Right kidney (tissue), 1 donor: ENCODE measurements around the gene APOLD1.
"Not testable (repeated sequence)": the region's sequence is repeated elsewhere in the genome, so short reads cannot be mapped to it uniquely, and the experiment has no call there.

Experiments used
- DNase-seq: peaks from one replicate; pipeline ENCODE4 v3.0.0-alpha.2; 2016

Gene APOLD1

DNA sequence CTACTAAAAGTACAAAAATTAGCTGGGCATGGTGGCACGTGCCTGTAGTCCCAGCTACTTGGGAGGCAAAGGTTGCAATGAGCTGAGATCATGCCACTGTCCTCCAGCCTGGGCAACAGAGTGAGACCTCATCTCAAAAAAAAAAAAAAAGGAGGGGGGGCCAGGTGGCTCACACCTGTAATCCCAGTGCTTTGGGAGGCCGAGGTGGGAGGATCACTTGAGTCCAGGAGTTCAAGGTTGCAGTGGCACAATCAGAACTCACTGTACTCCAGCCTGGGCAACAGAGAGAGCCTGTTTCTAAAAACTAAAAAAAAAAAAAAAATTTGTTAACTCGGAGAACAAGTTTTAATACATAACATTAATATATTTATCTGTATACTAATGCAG is 22.1 kb downstream of the APOLD1 start:
- not testable (repeated sequence) for DNase-seq

DNA sequence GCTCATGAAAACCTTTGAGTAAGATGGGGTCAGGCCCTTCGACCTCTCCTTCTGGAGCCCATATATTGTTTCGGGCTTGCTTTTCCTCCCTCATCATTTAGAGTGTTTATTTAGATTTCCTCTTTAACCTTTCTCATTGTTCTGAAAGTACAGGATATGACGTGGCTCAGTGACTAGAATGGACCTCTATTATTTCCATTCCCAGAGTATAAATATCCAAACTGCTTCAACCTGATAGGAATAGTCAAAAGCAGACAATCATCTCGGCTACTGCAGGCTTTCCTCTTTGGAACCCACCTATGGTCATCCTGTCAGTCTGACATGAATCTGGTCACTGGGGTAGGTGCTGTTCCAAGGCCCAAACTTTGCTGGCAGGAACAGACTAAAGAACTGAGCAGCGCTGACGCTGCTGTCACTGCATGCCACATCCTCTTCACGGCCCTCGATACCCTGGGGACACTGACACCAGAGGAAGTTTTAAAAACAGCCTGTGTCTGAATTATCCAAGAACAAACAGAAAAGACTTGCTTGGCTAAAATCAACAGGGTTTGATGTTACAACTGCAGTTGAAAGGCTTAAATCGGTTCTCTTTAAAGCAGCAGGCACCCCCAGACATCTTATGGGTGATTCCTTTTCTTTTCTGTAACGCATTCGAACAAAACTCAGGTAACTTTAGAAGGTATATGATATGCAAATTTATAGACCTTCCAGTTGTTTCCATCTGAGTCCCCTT is 22.7 kb downstream of the APOLD1 start:
- no peak for DNase-seq

DNA sequence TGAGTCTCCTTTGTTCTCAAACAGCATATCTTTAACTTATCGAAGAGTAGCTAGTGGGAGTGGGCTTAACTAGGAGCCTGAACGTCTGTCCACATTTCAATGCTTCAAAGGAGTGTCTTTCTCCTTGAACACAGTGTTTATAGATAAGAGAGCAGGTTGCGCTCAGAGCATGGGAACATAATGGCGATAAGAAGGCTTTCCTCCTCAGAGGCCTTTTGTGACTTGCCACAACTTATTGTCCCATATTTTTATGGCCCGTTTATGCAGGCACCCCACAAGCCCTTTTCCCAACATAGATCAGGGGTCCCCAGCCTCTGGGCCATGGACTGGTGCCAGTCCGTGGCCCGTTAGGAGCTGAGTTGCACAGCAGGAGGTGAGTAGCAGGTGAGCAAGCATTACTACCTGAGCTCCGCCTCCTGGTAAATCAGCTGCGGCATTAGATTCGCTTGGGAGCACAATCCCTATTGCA is 25.1 kb downstream of the APOLD1 start:
- no peak for DNase-seq

DNA sequence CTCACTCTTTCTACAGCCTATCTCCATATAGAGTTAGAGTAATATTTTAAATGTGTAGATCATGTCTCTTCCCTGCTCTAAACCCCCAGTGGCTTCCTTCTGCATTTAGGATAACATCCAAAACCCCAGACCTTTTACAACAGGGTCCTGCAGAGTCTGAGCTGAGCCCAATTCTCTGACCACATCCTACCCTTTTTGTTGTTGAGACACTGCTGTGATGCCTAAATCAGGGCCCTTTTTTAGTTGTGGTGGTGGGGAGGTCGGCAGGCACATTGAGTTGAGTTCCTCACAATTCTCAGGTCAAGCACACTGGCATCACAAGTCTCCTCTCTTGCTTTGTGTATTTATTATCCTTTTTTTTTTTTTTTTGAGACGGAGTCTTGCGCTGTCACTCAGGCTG is 25.9 kb downstream of the APOLD1 start:
- DNase-seq, result no peak

DNA sequence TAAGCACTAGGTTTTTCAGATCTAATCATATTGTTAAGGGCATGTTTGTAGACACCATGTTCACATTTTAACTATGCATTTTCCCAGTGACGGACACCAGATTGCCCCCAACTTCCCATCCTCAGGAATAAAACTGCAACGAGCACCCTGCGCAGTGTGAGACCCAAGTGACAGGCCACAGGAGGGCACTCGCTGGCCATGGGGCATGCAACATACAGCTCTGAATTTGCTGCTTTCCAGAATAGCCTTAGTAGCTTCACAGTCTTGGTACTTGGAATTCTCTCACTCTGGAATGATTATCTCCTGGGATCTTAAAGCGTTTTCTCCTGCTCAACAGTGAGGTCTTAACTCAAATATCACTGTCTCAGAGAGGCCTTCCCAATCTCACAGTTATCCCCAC is 26.7 kb downstream of the APOLD1 start:
- DNase-seq, result no peak

DNA sequence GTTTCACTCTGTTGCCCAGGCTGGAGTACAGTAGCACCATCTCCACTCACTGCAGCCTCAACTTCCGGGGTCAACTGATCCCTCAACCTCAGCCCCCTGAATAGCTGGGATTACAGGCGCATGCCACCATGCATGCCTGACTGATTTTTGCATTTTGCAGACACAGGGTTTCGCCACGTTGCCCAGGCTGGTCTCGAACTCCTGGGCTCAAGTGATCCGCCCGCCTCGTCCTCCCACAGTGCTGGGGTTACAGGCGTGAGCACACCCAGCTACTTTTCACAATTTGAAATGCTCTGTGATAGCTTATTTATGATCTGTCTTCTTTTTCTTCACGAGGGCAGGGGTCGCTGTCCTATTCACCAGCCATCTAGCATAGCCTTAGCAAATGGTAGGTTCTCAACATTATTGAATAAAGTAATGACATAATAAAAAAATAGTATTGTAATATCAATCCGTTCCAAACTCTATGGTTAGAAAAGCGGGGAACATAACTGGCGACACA is 27.2 kb downstream of the APOLD1 start:
- no peak for DNase-seq

DNA sequence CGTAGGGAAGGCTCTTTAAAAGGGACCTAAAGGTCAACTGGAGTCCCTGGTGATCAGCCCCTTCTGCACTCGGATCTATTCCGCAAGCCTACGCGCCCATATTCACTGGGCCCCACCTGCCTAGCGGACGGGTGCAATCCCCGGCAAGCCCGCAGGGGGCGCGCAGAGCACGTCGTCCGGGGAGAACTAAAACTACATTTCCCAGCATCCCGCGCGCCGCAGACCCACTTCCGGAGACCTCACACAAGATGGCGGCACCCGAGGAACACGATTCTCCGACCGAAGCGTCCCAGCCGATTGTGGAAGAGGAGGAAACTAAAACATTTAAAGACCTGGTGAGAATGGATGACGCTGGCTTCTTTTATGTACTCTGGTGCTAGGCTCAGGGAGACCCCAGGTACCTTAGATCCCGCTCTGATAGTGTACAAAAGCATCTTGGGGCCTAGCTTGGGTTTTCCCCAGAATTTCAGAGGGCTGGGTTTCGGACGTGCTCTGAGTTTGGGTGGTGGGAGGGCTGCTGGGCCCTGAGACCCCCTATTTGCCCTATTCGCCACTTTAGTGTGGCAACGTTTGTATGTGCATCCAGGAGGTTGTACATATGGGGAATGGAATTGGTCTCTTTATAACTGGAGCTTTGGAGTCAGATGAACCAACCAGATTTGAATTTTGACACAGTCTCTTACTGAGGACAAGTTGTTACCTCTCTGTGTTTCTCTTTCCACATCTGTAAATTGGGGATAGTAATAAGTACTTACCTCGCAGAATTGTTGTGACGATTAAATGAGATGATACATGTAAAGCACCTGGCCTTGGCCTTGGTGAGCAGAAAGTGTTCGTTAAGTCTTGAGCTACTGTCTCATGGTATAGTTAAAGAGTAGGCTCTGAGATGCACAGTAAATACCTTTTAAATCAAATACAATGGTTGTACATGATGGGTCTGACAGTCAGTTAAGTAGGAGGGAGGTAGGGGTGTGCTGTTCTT is 28.0 kb downstream of the APOLD1 start, which contains the start of gene DDX47:
Gene DDX47 (plus strand): TSS at position 227 of the 982 bp plus-strand sequence. CDS start 22 bp downstream, at position 249.
- peak; percentile 83 for DNase-seq

DNA sequence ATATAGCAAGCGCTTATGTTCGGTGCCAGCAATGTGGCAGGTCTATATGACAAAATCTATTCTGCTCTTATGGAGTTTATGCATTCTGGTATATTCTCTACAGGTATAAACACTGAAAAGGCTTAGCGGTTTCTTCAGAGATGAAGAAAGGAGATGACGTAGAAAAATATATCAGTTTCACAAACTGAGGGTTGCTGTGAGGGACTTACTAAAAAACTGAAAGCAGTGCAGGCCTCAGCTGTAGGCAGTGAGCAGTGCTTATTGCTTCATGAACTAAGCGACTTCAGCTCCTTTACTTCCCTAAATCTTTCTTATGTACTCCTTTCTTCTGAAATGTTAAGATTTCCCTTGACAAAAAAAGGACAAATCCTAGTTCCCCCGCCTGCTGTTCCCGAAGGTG is 32.2 kb downstream of the APOLD1 start:
- DNase-seq, result no peak

DNA sequence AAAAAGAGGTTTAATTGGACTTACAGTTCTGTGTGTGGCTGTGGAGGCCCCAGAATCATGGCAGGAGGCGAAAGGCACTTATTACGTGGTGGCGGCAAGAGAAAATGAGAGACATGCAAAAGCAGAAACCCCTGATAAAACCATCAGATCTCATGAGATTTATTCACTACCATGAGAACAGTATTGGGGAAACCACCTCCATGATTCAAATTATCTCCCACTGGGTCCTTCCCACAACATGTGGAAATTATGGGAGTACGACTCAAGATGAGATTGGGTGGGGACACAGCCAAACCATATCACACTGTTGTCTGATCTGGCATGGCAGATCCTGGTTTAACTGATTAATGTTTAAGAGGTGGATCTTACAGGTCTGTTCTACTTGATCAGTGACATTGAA is 33.2 kb downstream of the APOLD1 start:
- DNase-seq, result no peak

DNA sequence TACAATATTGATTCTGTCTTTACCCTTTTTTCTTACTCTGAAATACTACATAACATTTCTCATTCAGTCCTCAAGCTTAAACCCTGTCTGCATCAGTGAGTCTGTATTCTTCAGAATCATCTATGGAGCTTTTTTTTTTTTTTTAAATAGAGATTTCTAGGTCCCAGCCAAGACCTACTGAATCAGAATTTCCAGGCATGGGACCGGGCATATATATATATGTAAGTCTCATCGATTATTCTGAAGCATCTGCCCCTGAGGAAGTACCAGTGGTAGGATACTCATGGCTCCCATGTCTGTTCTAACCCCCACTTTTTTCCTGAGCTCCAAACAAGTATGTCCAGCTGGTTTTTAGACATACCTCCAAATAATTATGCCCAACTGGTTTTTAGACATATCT is 33.8 kb downstream of the APOLD1 start:
- no peak for DNase-seq

DNA sequence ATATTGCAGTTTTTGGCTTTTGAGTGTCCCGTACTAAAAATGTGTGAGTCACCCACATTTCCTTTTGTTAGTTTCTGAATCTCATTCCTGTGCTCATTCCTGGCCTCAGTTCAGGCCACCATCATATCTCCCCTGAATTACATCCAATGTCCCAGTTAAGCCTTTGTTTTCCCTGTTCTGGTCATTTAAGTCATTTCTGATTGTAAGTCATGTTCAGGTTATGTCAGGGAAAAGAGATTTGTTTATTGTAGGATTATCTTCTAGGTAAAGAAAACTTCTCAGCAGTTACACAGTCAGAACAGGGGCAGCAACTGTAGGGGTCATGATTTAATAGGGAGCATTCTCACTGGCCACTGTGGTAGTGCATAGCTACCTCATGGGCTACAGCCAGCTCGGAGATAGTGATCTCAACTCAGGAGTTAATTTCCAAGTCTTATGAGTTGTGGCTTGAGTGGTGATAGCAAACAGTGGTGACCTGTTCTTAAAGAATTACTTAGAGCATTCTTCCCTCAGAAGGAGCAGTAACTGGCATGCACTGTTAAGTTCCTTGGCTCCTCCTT is 34.4 kb downstream of the APOLD1 start:
- no peak for DNase-seq

DNA sequence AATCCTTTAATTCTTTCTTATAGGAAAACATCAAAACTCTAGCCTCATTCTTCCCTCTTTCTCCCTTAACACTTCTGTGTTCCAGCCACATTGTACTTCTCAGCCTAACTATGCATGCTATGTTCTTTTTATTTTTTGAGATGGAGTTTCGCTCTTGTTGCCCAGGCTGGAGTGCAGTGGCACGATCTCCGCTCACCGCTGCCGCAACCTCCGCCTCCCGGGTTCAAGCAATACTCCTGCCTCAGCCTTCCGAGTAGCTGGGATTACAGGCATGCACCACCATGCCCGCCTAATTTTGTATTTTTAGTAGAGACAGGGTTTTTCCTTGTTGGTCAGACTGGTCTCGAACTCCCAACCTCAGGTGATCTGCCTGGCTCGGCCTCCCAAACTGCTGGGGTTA is 34.9 kb downstream of the APOLD1 start:
- not testable (repeated sequence) for DNase-seq

DNA sequence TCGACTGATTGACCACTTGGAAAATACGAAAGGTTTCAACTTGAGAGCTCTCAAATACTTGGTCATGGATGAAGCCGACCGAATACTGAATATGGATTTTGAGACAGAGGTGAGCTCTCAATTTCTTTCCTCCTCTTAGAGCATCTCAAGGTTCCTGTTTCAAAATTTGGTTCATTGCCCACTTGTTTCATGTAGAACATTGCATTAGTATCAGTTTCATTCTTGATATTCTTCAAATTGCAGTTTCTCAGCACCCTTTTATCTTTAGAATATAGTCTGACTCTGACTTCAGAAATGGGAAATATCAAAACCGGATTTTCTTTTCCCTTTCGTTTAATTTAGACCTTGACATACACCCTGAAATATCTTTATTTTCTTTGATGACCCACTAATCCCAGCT is 36.5 kb downstream of the APOLD1 start:
- DNase-seq, result no peak

DNA sequence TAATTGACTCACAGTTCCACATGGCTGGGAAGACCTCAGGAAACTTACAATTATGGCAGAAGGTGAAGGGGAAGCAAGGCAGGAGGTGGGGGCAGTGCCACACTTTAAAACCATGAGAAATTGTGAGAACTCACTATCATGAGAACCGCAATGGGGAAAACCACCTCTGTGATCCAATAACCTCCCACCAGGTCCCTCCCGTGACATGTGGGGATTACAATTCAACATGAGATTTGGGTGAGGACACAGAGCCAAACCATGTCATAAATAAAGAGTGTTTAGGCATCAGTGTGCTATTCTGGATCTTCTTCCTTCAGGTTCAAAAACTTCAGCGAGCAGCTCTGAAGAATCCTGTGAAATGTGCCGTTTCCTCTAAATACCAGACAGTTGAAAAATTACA is 37.4 kb downstream of the APOLD1 start:
- no peak for DNase-seq

DNA sequence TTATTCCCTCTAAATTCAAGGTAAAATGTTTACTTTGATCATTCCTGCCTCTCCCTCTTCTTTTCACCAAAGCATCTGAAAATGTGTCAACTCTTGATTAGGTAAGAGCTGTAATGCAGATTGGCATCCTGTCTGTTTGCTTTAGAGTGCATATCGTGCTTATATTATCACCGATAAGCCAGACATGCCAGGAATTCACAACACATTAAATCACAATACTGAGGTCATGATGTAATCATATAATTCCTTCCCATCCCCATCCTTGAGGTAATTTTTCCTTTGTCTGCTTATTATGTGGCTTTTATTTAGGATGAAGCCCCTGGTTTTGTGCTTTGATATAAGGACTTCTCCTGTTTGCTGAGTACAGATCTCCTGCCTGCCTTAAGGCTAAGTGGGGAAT is 37.8 kb downstream of the APOLD1 start:
- DNase-seq, result no peak

DNA sequence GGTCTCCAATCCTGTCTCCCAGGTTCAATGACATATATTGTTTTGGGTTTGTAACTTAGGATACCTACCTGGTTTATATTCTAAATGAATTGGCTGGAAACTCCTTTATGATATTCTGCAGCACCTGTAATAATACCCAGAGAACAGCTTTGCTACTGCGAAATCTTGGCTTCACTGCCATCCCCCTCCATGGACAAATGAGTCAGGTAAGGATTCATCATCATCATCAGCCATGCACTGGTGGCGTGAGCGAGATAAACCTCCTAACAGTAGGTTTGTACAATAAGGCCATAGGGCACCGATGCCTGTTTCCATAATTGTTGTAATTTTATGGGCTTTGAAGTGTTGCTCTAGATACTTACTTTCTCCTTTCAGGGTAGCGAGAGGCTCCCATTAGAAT is 38.4 kb downstream of the APOLD1 start:
- no peak for DNase-seq

DNA sequence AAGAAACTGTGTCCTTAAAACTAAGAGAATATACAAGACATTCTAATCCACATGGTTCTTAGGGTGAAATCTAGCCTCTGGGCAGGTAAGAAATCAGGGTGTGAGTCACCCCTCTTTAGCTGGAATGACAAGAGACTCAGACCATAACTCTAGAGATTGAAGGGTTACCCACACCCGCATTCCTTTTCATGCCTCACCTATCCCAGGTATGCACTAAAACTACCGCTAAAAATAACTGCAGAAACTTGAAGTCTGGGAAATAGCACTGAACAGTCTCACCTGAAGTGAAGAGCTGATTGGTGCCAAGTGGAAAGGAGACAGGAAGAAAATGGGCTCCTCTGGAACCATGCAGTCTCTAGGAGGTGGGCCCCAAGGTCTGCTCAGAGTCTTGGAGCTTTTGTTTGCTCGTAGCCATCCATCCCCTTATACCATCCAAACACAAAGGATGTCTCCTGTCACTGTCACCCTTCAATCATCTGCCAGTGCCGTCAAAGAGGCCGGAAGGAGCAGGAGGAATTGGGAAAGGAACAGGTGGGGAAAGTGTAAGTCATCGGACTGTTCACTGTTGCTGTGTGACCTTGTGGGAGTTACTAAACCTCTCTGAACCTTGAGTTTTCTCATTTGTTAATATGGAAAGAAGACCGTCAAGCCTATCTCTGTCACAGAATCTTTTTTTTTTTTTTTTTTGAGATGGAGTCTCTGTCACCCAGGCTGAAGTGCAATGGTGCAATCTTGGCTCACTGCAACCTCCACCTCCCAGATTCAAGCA is 50.1 kb downstream of the APOLD1 start:
- DNase-seq, result no peak

DNA sequence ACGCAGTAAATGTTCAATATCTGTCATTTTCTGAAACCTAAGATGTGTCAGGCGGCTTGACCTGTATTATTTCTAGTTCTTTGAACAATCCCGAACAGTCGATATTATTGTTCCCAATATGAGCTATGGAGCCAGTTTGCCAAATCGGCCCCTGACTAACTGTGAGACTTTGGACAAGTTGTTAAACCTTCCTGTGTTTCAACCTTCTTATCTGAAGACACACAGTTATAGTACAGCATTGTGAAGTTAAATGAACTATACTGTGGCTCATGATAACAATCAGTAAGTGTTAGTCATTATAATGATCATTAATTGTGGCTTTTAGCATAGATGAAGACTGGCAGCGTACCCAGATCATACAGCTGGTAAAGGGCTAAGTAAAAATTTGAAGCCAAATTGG is 51.1 kb downstream of the APOLD1 start:
- DNase-seq, result no peak

DNA sequence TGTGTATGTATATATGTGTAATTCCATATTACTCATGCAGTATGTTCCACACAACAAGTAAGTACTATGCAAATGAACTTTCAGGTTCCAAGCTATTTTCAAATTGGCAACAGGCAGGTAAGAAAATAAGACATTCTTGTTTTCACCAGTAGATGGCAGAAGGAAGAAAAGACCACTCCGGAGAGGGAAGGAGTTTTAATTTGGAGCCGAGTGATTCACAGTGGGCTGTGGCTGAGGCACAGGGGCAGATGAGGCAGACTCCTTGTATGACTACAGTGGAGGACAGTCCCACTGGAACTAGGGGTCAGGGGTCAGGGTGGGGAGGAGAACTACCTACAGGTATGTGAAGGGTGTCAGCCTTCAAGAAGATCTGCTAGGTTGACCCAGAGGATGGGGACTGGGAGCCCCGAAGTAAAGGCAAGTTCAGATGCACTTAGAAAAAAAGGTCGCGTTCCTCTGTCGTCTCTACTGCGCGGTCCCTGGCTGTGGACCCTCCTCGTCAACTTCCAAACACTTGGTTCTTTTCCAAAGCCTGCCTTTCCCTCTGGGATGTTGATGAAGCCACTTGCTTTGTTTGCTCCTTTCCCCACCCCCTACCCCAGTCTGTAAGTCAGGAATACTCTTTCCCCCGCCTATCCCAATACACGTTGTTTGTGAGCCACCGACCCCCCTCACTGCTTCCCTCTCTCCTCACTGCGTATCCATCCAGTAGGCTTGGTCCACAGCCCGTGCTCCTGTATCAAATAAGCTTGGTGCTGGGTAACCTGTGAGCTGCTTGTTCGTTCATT is 51.8 kb downstream of the APOLD1 start:
- peak; percentile 51 for DNase-seq

DNA sequence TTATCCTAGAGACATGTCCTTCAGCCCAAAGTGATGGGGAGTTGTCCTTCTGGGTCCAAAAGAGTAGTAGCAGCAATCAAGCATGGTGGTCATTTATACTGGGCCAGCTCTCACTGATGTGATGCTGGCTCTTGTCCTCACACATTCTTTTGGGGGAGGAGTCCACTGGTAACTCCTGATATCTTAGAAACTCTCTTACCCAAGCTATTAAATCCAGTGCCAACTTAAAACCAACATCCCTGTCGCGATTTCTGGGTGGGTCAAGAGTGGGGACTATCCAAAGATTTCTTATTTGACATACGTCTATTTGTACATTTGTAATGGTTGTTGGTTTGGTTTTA is 52.3 kb downstream of the APOLD1 start:
- no peak for DNase-seq

DNA sequence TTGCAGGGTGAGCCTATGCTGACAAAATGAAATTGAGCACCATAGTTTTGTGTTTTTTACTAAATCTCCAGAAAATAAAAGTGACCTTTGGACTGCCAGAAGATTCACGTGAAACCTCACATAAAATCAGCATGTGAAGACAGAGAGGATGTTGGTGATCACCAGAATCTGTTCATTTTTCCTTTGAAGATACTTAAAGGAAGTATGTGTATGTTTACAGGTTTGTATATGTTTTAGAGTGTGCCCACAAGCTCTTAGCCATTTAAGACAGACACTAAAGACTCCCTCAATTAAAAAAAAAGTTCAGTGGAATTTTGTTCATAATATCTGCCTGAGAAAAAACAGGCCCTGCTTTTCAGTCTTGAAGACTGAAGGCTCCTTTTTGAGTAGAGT is 53.5 kb downstream of the APOLD1 start:
- DNase-seq, result no peak
